Immature natural killer cell (primary cell): ENCODE results near the gene GORASP2. TPM values are rescaled to one million over a fixed set of nuclear protein-coding genes. Genes with fewer than 3 reads are reported as not detected.

ENCODE experiments used
- DNase-seq, 3 donors: peaks; one replicate each; pipeline ENCODE4 v3.0.0; 2022; ENCODE audit warnings: mixed read lengths in 1 of 3
- H3K27ac Mint-ChIP-seq, 6 donors: one replicate each; pipeline ENCODE4 v1.8.0; 2020; ENCODE audit warnings: mixed read lengths in 6 of 6, mild to moderate bottlenecking in 5 of 6, inconsistent platforms in 4 of 6, moderate library complexity in 3 of 6
- H3K27me3 Mint-ChIP-seq, 3 donors: one replicate each; pipeline ENCODE4 v1.8.0; 2020 to 2021; ENCODE audit warnings: low read depth in 3 of 3, mild to moderate bottlenecking in 3 of 3, mixed read lengths in 3 of 3, moderate library complexity in 3 of 3, inconsistent platforms in 1 of 3
- H3K36me3 Mint-ChIP-seq, 3 donors: one replicate each; pipeline ENCODE4 v1.8.0; 2020; ENCODE audit warnings: mixed read lengths in 3 of 3, inconsistent platforms in 2 of 3, mild to moderate bottlenecking in 2 of 3
- H3K4me1 Mint-ChIP-seq, 2 donors: one replicate each; pipeline ENCODE4 v1.8.0; 2020; ENCODE audit warnings: inconsistent platforms in 2 of 2, mild to moderate bottlenecking in 2 of 2, mixed read lengths in 2 of 2, moderate library complexity in 1 of 2
- H3K4me3 Mint-ChIP-seq, 5 donors: one replicate each; pipeline ENCODE4 v1.8.0; 2020; ENCODE audit warnings: mild to moderate bottlenecking in 5 of 5, mixed read lengths in 5 of 5, inconsistent platforms in 3 of 5, moderate library complexity in 3 of 5
- H3K9me3 Mint-ChIP-seq, 6 donors: one replicate each; pipeline ENCODE4 v1.8.0; 2020; ENCODE audit warnings: mild to moderate bottlenecking in 6 of 6, mixed read lengths in 6 of 6, inconsistent platforms in 4 of 6, moderate library complexity in 3 of 6
- polyA plus RNA-seq, 3 donors: library from polyadenylated mRNA; unstranded; fragments of 300-500 nt; fragmentation: Illumina TruSeq; gene quantifications; one replicate each; pipeline ENCODE4 v1.2.3, GENCODE V29; 2021

Gene GORASP2
- polyA plus RNA-seq, 3 donors from 2014 or later: 64.9 to 101 (median 98.1) TPM

DNA sequence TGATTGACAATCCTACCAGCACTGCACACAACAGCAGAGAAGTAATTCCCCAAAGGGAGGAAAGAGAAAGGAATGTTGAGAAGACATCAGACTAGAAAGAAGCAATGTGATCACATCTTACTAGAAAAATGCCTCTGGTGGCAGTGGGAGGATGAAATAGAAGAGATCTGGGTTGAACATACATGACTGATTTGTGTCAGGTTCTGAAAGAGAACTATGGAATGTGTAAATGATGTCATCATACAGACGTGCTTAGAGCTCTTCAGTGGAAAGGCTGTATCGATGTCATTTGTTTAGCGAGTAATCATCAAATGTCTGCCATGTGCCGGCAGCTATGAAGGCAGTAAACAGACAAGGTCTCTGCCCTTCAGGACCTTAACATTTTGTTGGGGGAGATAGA is 24.9 kb downstream of the GORASP2 start:
- Mint-ChIP-seq H3K36me3 (peaks cover 34 to 74% (median 46%) of the 10 kb centered on the region in 3 donors), H3K27ac (peak overlapping the region in 1 of 6 donors; percentile 1), H3K4me3 (no peak overlapping the region), H3K27me3 (peaks cover 1 to 3% (median 2%) of the 10 kb centered on the region in 3 donors), H3K4me1 (no peaks in the 10 kb centered on the region), H3K9me3 (no peaks in the 10 kb centered on the region)
- no peak for DNase-seq

DNA sequence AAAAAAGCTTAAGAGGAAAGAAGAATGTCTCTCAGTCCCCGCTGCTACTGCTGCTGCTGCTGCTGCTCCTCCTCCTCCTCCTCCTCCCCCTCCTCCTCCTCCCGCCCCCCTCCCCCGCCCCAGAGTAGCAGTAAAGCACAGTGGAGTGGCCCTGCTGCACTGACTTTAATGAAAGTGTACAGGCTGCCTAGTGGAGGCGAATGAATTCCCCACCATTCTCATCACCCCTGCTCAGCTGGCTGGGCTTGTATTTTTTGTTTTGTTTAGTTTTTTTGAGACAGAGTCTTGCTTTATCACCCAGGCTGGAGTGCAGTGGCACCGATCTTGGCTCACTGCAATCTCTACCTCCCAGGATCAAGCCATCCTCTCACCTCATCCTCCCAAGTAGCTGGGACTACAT is 34.3 kb downstream of the GORASP2 start:
- DNase-seq: no peak

DNA sequence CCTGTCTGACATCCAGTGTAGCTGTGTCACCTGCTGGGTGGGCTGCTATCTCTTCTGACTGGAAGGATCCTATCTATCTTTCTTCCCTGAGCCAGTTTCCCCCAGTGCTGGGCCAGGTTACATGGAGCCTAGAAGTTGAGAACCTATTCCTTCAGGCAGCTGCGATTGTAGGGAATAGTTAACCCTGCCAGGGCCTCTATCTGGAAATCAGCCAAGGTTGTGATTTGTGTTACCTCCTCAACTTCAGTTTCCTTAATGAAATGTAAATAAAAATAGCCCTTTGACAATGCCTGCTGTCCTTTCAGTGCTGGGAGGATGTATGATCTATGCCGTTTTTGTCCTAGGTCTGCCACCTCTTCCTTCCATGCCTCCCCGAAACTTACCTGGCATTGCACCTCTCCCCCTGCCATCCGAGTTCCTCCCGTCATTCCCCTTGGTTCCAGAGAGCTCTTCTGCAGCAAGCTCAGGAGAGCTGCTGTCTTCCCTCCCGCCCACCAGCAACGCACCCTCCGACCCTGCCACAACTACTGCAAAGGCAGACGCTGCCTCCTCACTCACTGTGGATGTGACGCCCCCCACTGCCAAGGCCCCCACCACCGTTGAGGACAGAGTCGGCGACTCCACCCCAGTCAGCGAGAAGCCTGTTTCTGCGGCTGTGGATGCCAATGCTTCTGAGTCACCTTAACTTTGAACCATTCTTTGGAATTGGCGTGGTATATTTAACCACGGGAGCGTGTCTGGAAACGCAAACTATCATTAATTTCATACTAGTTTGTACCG is 36.6 kb downstream of the GORASP2 start:
- Mint-ChIP-seq H3K9me3 (no peaks in the 10 kb centered on the region), H3K27me3 (peaks cover 0 to 2% (median 2%) of the 10 kb centered on the region in 3 donors), H3K4me1 (peaks cover 0 to 2% of the 10 kb centered on the region in 2 donors), H3K4me3 (no peak overlapping the region), H3K36me3 (peaks cover 7 to 45% (median 25%) of the 10 kb centered on the region in 3 donors), H3K27ac (no peak overlapping the region)
- DNase-seq: no peak

More for the DNA sequence above, 34.3 kb downstream of the GORASP2 start:
- Mint-ChIP-seq H3K4me3 (no peak overlapping the region), H3K9me3 (no peaks in the 10 kb centered on the region), H3K4me1 (peaks cover 0 to 2% of the 10 kb centered on the region in 2 donors), H3K36me3 (peaks cover 7 to 53% (median 33%) of the 10 kb centered on the region in 3 donors), H3K27ac (no peak overlapping the region), H3K27me3 (peaks cover 0 to 2% (median 0%) of the 10 kb centered on the region in 3 donors)

DNA sequence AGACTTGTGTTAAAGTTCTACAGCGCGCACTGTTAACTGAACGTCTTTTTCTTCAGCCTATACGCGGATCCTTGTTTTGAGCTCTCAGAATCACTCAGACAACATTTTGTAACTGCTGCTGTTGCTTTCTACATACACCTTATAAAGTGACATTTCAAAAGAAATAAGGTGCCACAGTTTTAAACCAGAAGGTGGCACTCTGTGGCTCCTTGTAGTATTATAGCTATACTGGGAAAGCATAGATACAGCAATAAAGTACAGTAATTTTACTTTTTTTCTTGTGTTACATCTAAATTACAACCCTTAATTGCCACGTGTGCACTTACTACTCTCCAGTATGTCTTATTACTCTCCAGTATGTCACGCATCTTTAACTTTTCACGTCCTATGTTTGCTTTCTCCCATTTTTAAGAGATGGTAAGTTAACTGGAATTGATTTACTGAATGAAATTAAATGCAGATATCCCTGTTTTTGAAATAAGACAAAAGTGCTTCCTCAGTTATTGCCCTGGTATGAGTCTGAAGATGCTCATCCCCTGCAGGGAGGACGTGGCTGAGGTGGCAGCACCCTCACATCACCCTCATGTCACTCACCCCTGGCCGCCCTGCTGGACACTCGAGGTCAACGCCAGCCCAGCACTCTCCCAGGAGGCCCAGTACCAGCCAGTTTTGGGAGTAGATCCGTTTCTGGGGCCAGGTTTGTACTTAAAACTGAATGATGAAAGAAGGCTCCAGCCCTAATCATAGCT is 37.8 kb downstream of the GORASP2 start:
- Mint-ChIP-seq H3K27ac (peak overlapping the region in 2 of 6 donors; percentile 5 to 55), H3K4me1 (peaks cover 0 to 2% of the 10 kb centered on the region in 2 donors), H3K36me3 (peaks cover 7 to 42% (median 25%) of the 10 kb centered on the region in 3 donors), H3K9me3 (no peaks in the 10 kb centered on the region), H3K27me3 (peaks cover 0 to 4% (median 2%) of the 10 kb centered on the region in 3 donors), H3K4me3 (no peak overlapping the region)
- DNase-seq: no peak

DNA sequence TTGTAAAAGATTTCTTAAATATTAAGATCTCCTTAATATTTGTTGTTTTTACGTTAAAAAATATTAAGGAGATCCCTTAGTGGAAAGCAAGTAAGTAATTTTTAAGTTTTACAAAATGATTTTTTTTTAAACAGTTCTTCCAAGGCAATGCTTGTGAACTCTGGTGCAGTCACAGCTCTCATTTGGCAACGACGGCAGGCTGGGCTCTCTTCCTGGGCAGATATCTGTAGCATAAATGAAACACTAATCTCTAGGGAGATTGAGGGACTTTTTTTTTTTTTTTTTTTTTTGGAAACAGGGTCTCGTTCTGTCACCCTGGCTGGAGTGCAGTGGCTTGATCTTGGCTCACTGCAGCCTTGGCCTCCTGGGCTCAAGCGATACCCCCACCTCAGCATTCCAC is 38.5 kb downstream of the GORASP2 start:
- no peaks in the 10 kb centered on the region for H3K9me3 Mint-ChIP-seq
- DNase-seq: no peak
- peaks cover 0 to 4% (median 2%) of the 10 kb centered on the region in 3 donors for H3K27me3 Mint-ChIP-seq
- H3K4me1 Mint-ChIP-seq: peaks cover under 1 to 2% of the 10 kb centered on the region in 2 donors
- no peak overlapping the region for H3K4me3 Mint-ChIP-seq
- peaks cover 7 to 36% (median 22%) of the 10 kb centered on the region in 3 donors for H3K36me3 Mint-ChIP-seq
- peak overlapping the region in 1 of 6 donors; percentile 57 for H3K27ac Mint-ChIP-seq

DNA sequence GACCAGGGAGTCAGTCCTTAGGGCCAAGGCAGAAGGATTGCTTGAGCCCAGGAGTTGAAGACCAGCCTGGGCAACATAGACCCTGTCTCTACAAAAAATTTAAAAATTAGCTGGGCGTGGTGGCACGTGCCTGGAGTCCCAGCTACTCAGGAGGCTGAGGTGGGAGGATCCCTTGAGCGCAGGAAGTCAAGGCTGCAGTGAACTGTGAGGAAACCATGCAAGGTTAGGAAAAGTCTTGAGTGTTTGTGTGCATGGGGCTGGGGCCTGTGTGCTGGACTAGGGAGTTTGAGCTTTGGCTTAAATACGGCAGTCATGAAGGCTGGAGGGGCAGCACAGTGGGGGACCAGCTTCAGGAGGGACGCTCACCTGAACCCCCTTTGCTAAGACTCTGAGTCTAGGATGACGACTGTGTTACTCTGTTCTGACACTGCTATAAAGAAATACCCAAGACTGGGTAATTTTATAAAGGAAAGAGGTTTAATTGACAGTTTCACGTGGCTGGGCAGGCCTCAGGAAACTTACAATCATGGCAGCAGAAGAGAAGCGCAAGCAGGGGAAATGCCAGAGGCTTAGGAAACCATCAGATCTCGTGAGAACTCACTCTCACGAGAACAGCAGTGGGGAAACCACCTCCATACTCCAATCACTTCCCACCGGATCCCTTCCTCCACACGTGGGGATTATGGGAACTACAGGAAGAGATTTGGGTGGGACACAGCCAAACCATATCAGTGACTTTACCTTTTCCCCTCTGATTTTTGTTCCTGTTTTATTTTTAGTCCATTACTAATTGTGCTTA is 39.4 kb downstream of the GORASP2 start:
- no peaks in the 10 kb centered on the region for H3K9me3 Mint-ChIP-seq
- no peak overlapping the region for H3K4me3 Mint-ChIP-seq
- H3K36me3 Mint-ChIP-seq: peaks cover 7 to 32% (median 18%) of the 10 kb centered on the region in 3 donors
- H3K27ac Mint-ChIP-seq: peak overlapping the region in 3 of 6 donors; percentile 16 to 74 (median 57)
- DNase-seq: no peak
- peaks cover 0 to 4% (median 2%) of the 10 kb centered on the region in 3 donors for H3K27me3 Mint-ChIP-seq
- H3K4me1 Mint-ChIP-seq: peaks cover 3 to 8% of the 10 kb centered on the region in 2 donors

DNA sequence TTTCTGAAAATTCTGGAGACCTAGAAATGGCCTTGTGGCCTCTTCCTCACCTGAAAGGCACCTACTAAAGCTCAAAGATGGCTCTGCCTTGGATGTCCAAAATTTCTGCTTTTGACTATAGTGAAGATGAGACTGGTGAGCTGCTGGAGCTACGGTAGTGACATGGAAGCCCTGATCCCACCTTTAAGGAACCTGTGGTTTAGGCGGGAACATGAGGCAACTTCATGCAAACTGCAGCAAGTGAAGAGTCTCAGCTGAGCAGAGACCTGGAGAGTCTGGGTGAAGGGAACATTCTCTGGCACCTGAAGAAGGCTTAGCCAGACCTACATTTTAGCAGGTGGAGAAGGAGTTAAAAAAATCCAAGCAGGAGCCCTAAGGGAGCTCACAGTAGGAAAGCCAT is 40.0 kb downstream of the GORASP2 start:
- no peaks in the 10 kb centered on the region for H3K9me3 Mint-ChIP-seq
- peaks cover 4 to 10% of the 10 kb centered on the region in 2 donors for H3K4me1 Mint-ChIP-seq
- H3K27me3 Mint-ChIP-seq: peaks cover 0 to 4% (median 3%) of the 10 kb centered on the region in 3 donors
- no peak overlapping the region for H3K4me3 Mint-ChIP-seq
- H3K27ac Mint-ChIP-seq: peak overlapping the region in 2 of 6 donors; percentile 33 to 74
- H3K36me3 Mint-ChIP-seq: peaks cover 6 to 29% (median 18%) of the 10 kb centered on the region in 3 donors
- DNase-seq: no peak

DNA sequence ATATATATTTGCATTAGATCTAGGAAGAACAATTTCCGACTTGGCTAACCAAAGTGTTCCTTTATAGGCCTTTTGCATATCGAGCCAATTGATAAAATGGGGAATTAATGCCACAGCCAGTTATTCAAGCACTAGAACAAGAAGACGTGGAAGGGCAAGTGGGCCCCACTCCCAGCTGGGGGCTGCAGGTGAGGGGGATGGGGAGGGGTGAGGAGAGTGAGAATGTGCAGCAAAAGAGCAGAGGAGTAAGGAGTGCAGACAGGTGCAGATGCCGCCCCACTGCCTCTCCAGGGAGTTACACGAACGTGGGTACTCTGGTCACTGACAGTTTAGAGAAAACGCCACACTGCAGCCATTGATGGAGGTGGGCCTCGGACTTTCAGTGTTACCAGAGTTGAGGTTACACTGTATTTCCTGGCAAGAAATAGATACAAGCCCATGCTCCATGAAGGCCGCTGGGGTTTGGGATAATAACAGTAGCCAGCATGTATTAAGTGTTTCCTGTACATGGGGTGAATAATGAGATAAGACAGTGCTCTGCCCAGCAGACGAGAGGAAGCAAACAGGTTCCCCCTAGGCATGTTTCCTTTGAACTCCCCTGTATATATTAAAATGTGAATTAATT is 40.9 kb downstream of the GORASP2 start:
- Mint-ChIP-seq H3K36me3 (peaks cover 0 to 26% (median 14%) of the 10 kb centered on the region in 3 donors), H3K9me3 (no peaks in the 10 kb centered on the region), H3K4me1 (peaks cover 7 to 14% of the 10 kb centered on the region in 2 donors), H3K4me3 (no peak overlapping the region), H3K27me3 (peaks cover 2 to 4% (median 4%) of the 10 kb centered on the region in 3 donors), H3K27ac (no peak overlapping the region)
- DNase-seq: no peak

DNA sequence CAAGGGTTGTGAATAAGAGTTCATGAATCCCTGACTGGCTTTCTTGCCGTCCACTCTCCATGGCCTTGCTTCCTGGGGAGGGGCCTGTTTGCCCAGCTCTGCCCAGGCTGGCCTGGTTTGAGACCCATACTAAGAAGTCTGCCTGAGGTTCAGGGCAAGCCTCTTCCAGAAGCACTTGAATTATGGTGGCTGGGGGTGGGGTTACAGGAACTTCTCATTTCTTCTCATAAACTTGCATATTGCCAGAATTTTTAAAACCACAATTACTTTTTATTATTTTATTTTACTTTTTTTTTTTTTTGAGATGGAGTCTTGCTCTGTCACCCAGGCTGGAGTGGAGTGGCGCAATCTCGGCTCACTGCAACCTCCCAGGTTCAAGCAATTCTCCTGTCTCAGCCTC is 42.0 kb downstream of the GORASP2 start:
- Mint-ChIP-seq H3K4me1 (peaks cover 7 to 14% of the 10 kb centered on the region in 2 donors), H3K4me3 (no peak overlapping the region), H3K36me3 (peaks cover 0 to 18% (median 8%) of the 10 kb centered on the region in 3 donors), H3K27ac (no peak overlapping the region), H3K9me3 (no peaks in the 10 kb centered on the region), H3K27me3 (peaks cover 2 to 4% (median 4%) of the 10 kb centered on the region in 3 donors)
- no peak for DNase-seq

DNA sequence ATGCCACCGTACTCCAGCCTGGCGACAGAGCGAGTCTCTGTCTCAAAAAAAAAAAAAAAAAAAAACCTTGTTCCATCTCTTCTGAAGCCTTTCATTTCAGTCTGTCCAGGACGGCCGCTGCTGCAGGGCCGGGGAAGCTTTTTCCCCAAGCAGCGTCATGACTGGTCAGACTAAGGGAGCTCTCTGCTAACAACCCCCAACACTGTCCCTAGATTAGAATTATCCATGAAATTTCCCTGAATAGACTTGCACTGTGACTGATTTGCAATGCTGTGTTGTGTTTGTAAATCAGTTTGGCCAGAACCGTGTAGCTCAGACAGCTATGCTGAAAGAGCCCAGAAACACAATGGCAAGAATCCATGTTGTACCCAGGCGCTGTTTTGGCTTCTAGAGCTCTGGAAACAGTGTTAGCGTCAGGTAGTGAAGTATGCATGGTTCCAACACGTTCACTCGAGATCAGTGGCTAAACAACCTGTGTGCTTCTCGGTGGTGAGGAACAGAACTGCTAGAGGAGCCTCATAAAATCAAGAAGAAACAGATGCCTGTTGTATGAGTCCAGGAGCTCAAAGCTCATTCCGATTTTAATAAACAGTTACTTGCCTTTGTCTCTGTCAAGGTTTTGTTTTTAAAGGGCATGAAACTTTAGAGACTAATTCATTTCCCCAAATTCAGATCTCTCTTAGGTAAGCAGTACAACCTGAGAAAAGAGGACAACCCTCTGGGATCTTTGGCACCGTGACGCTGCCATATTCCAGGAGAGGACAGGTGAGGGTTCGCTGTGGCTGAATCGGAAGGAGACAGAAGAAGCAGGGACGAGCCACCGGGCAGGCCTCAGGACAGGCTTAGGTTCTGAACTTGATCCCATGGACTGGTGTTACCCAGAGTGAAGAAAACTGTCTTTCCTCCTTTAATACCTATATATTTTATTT is 43.5 kb downstream of the GORASP2 start:
- Mint-ChIP-seq H3K4me3 (peak overlapping the region; percentile 57 to 81 (median 78)), H3K27me3 (peaks cover 2 to 4% (median 2%) of the 10 kb centered on the region in 3 donors)
- no peak for DNase-seq

DNA sequence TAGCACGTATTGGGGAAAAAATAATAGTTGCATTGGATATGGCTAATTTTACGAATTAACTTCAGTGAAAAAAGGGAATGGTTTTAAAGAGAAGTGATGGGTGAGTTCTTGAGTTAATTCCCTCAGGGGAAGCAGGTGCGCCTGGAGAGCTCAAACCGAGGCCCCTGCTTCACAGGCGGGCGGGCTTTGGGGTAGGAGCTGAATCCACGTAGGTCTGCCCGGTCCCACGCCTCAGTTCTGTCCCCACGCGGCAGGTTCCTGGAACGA is 44.1 kb downstream of the GORASP2 start:
- peak overlapping the region in 2 of 6 donors; percentile 40 for H3K27ac Mint-ChIP-seq
- H3K4me3 Mint-ChIP-seq: peak overlapping the region; percentile 57 to 81 (median 78)
- no peak for DNase-seq
- no peaks in the 10 kb centered on the region for H3K9me3 Mint-ChIP-seq
- H3K4me1 Mint-ChIP-seq: peaks cover 5 to 14% of the 10 kb centered on the region in 2 donors
- H3K27me3 Mint-ChIP-seq: peaks cover 2 to 4% (median 2%) of the 10 kb centered on the region in 3 donors
- no peaks in the 10 kb centered on the region for H3K36me3 Mint-ChIP-seq

More for the DNA sequence above, 43.5 kb downstream of the GORASP2 start:
- Mint-ChIP-seq H3K36me3 (peaks cover 0 to 6% (median 0%) of the 10 kb centered on the region in 3 donors), H3K4me1 (peaks cover 5 to 14% of the 10 kb centered on the region in 2 donors), H3K27ac (peak overlapping the region in 3 of 6 donors; percentile 35 to 40 (median 40)), H3K9me3 (no peaks in the 10 kb centered on the region)
